Caco-2 (cell line): ENCODE measurements around the gene SLAMF6. TPM values are rescaled to one million over a fixed set of nuclear protein-coding genes. Genes with fewer than 3 reads are reported as not detected.

Experiments
- BruUV-seq: library from RNA; stranded (reverse); fragments of 400-500 nt; replicated peaks from 2 replicates; lab custom pipeline; 2021; lab: Mats Ljungman, UMichigan
- CTCF ChIA-PET: fragments of 300-600 bp; sonication (Branson Sonifier 250); formaldehyde crosslinking; loops from one replicate; lab custom pipeline; 2022; ENCODE audit warnings: antibody characterized with exemption; lab: Charles Lee
- POLR2A ChIA-PET: fragments of 300-600 bp; sonication (Branson Sonifier 250); formaldehyde crosslinking; loops from one replicate; lab custom pipeline; 2022; ENCODE audit warnings: antibody characterized with exemption; lab: Charles Lee
- DNase-seq, 2 experiments: peaks; one replicate each; pipeline versions ENCODE4 v3.0.0 to v3.0.0-alpha.2; 2020 to 2022
- H3K27me3 ChIP-seq: replicated peaks from 2 replicates; pipeline ENCODE4 v1.6.0; 2011; ENCODE audit warnings: low read length; ENCODE audit not compliant: control insufficient read depth, insufficient read depth
- H3K36me3 ChIP-seq: 2 replicates; pipeline ENCODE4 v1.5.1; 2011; ENCODE audit warnings: low read length; ENCODE audit not compliant: control insufficient read depth, insufficient read depth
- H3K4me1 ChIP-seq: fragments of 250-450 bp; sonication (Bioruptor Pico); 2 replicates; pipeline ENCODE4 v1.5.1; 2020; ENCODE audit warnings: mild to moderate bottlenecking
- H3K4me3 ChIP-seq: 2 replicates; pipeline ENCODE4 v1.5.1; 2011; ENCODE audit warnings: low read depth, mild to moderate bottlenecking, control low read depth, low read length
- H3K9me3 ChIP-seq: fragments of 250-450 bp; sonication (Bioruptor Pico); 2 replicates; pipeline ENCODE4 v1.5.1; 2020; ENCODE audit warnings: mild to moderate bottlenecking, moderate library complexity
- H3K27ac Mint-ChIP-seq: one replicate; pipeline ENCODE4 v1.8.0; 2022; ENCODE audit warnings: mixed read lengths; ENCODE audit not compliant: unreplicated experiment
- H3K27me3 Mint-ChIP-seq: one replicate; pipeline ENCODE4 v1.8.0; 2022; ENCODE audit warnings: mixed read lengths; ENCODE audit not compliant: insufficient read depth, unreplicated experiment
- H3K36me3 Mint-ChIP-seq: one replicate; pipeline ENCODE4 v1.8.0; 2022; ENCODE audit warnings: mild to moderate bottlenecking, mixed read lengths; ENCODE audit not compliant: insufficient read depth, unreplicated experiment
- H3K4me1 Mint-ChIP-seq: one replicate; pipeline ENCODE4 v1.8.0; 2022; ENCODE audit warnings: low read depth, mixed read lengths; ENCODE audit not compliant: unreplicated experiment
- H3K4me3 Mint-ChIP-seq: one replicate; pipeline ENCODE4 v1.8.0; 2022; ENCODE audit warnings: mild to moderate bottlenecking, moderate library complexity, mixed read lengths; ENCODE audit not compliant: unreplicated experiment
- H3K9me3 Mint-ChIP-seq: one replicate; pipeline ENCODE4 v1.8.0; 2022; ENCODE audit warnings: mixed read lengths; ENCODE audit not compliant: unreplicated experiment
- CTCF ChIP-seq, 2 experiments: fragments of 200-600 bp in 1 of 2; IDR thresholded peaks; 1 replicate in 1 of 2; 2 replicates in 1 of 2; pipeline versions ENCODE4 v1.5.1 to v1.8.0; 2011 to 2022; ENCODE audit warnings: antibody characterized with exemption in 1 of 2, control low read depth in 1 of 2, inconsistent platforms in 1 of 2, low read depth in 1 of 2, low read length in 1 of 2, mild to moderate bottlenecking in 1 of 2, moderate library complexity in 1 of 2; ENCODE audit not compliant: insufficient read depth in 1 of 2, severe bottlenecking in 1 of 2, unreplicated experiment in 1 of 2
- intact Hi-C: fragments of 100-400 bp; cut with micrococcal nuclease; formaldehyde crosslinking; loops from one replicate; pipeline ENCODE4 v1.10.0; 2022; ENCODE audit not compliant: unreplicated experiment
- total RNA-seq: library from RNA; stranded (reverse); gene quantifications from 2 replicates; pipeline ENCODE4 v1.2.3, GENCODE V29; 2022

SLAMF6 gene
- total RNA-seq, 1 experiment from 2014 or later = not detected

GRCh38 chr1:160460214-160460642, 62.8 kb downstream of the SLAMF6 start:
- H3K4me3 Mint-ChIP-seq = no peak overlapping the region
- no peaks in the 10 kb centered on the region for H3K4me1 Mint-ChIP-seq
- no peaks in the 10 kb centered on the region for H3K9me3 ChIP-seq
- TF ChIP-seq CTCF (IDR thresholded peaks at IDR 0.05; ENCODE audit: insufficient read depth in 1 of 2, low read depth in 1 of 2, low read length in 1 of 2, severe bottlenecking in 1 of 2, unreplicated experiment in 1 of 2) = no peak
- no peak overlapping the region for H3K4me3 ChIP-seq
- H3K27me3 Mint-ChIP-seq = peaks cover 14% of the 10 kb centered on the region
- no TSS peak for BruUV-seq
- H3K36me3 Mint-ChIP-seq = no peaks in the 10 kb centered on the region
- H3K27ac Mint-ChIP-seq = no peak overlapping the region
- intact Hi-C loops = no loop called here
- H3K4me1 ChIP-seq = no peaks in the 10 kb centered on the region
- no peak for DNase-seq
- no peaks in the 10 kb centered on the region; the same call in 1 of the 2 replicates for H3K27me3 ChIP-seq
- CTCF ChIA-PET = no interaction called here
- no peaks in the 10 kb centered on the region for H3K9me3 Mint-ChIP-seq
- no peaks in the 10 kb centered on the region for H3K36me3 ChIP-seq
- POLR2A ChIA-PET = no interaction called here

GRCh38 chr1:160459687-160460086, 63.4 kb downstream of the SLAMF6 start:
- Histone ChIP-seq H3K27me3 (no peaks in the 10 kb centered on the region; the same call in 1 of the 2 replicates), H3K4me1 (no peaks in the 10 kb centered on the region), H3K4me3 (no peak overlapping the region), H3K36me3 (no peaks in the 10 kb centered on the region), H3K9me3 (no peaks in the 10 kb centered on the region)
- Mint-ChIP-seq H3K36me3 (no peaks in the 10 kb centered on the region), H3K9me3 (no peaks in the 10 kb centered on the region), H3K4me1 (no peaks in the 10 kb centered on the region), H3K4me3 (no peak overlapping the region), H3K27me3 (peaks cover 11% of the 10 kb centered on the region), H3K27ac (no peak overlapping the region)
- ChIA-PET CTCF (no interaction called here), POLR2A (no interaction called here)
- intact Hi-C loops = no loop called here
- no TSS peak for BruUV-seq
- no peak for DNase-seq
- no peak for TF ChIP-seq CTCF (IDR thresholded peaks at IDR 0.05; ENCODE audit: insufficient read depth in 1 of 2, low read depth in 1 of 2, low read length in 1 of 2, severe bottlenecking in 1 of 2, unreplicated experiment in 1 of 2)

- no peak for TF ChIP-seq CTCF (IDR thresholded peaks at IDR 0.05; ENCODE audit: insufficient read depth in 1 of 2, low read depth in 1 of 2, low read length in 1 of 2, severe bottlenecking in 1 of 2, unreplicated experiment in 1 of 2)
- no peaks in the 10 kb centered on the region for H3K9me3 Mint-ChIP-seq
- intact Hi-C loops = no loop called here
- no peak overlapping the region for H3K4me3 Mint-ChIP-seq
- no peak overlapping the region for H3K27ac Mint-ChIP-seq
- Histone ChIP-seq H3K4me3 (no peak overlapping the region), H3K4me1 (no peaks in the 10 kb centered on the region), H3K9me3 (no peaks in the 10 kb centered on the region), H3K27me3 (no peaks in the 10 kb centered on the region; the same call in 1 of the 2 replicates), H3K36me3 (no peaks in the 10 kb centered on the region)
- no peaks in the 10 kb centered on the region for H3K4me1 Mint-ChIP-seq
- H3K27me3 Mint-ChIP-seq = peaks cover 9% of the 10 kb centered on the region
- BruUV-seq = no TSS peak
- H3K36me3 Mint-ChIP-seq = no peaks in the 10 kb centered on the region
- DNase-seq = no peak
- ChIA-PET CTCF (interaction anchor here (0.7 kb wide), 1 partner anchor 373 kb away, joined by 4 read pairs; no protein-coding TSS in a partner anchor), POLR2A (no interaction called here)
Measured at GRCh38 chr1:160459056-160459455, 64.0 kb downstream of the SLAMF6 start.
